Lower lobe of right lung (tissue), 2 donors: Measurements from ENCODE around the gene UBE2O. TPM values are rescaled to one million over a fixed set of nuclear protein-coding genes. Genes with fewer than 3 reads are reported as not detected.

ENCODE experiments used
- ATAC-seq, 2 donors: fragments of 200-7000 bp; cut with Tn5 transposase; one replicate each; pipeline ENCODE4 v1.9.1; 2020 to 2022; ENCODE audit warnings: mild to moderate bottlenecking in 2 of 2, moderate library complexity in 2 of 2
- DNase-seq: peaks from one replicate; pipeline ENCODE4 v3.0.0-alpha.2; 2020
- H3K27ac ChIP-seq: fragments of 200-600 bp; one replicate; pipeline ENCODE4 v1.8.0; 2022
- H3K27me3 ChIP-seq: fragments of 200-600 bp; one replicate; pipeline ENCODE4 v1.8.0; 2022; ENCODE audit warnings: low read depth
- H3K36me3 ChIP-seq: fragments of 200-600 bp; one replicate; pipeline ENCODE4 v1.8.0; 2022; ENCODE audit warnings: mild to moderate bottlenecking
- H3K4me1 ChIP-seq: fragments of 200-600 bp; one replicate; pipeline ENCODE4 v1.8.0; 2022
- H3K4me3 ChIP-seq: fragments of 200-600 bp; one replicate; pipeline ENCODE4 v1.8.0; 2022; ENCODE audit warnings: mild to moderate bottlenecking
- H3K9me3 ChIP-seq: fragments of 200-600 bp; one replicate; pipeline ENCODE4 v1.8.0; 2022
- intact Hi-C: fragments of 100-400 bp; cut with DNase I; formaldehyde crosslinking; loops from one replicate; pipeline ENCODE4 v1.11.0; 2022
- total RNA-seq: library from RNA; stranded (reverse); fragmentation: NEBNext Ultra II Directional; extraction: Animal tissue kit (Norgen Biotek cat#: 25700); gene quantifications from one replicate; pipeline ENCODE4 v1.2.1, GENCODE V29; 2021
- TF ChIP-seq, protein P1 (sequence below): fragments of 200-600 bp; IDR thresholded peaks from one replicate; pipeline ENCODE4 v1.8.0; 2022; ENCODE audit warnings: antibody characterized with exemption, mild to moderate bottlenecking
- donor health status: DM: no; HTN: yes; CAD: no; lungs with severe emphysema.

Gene UBE2O
- total RNA-seq, 1 donor from 2014 or later = 18.2 TPM

DNA sequence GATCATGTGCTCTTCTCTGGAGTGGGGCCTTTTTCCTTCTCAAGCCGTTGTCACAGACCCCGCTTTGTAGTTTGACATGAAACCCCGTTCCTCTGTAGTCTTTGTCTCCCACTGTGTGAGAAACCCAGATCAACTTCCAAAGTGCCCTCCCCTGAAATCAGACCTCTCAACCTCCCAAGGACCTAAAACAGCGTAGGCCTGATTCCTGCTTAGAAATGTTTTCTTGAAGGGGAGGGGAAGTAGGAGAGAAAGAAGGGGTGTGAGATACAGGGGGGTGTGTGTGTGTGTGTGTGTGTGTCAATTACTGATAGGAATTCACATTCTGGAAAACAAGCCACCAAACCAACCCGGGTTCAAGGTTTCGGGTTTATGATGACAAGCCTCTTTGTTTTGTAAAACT lies 1.4 kb downstream of the UBE2O start:
- Histone ChIP-seq H3K9me3 (no peaks in the 10 kb centered on the region), H3K4me1 (peaks cover 18% of the 10 kb centered on the region), H3K36me3 (no peaks in the 10 kb centered on the region), H3K27ac (no peak overlapping the region), H3K27me3 (no peaks in the 10 kb centered on the region), H3K4me3 (no peak overlapping the region)
- TF ChIP-seq, protein P1, sequence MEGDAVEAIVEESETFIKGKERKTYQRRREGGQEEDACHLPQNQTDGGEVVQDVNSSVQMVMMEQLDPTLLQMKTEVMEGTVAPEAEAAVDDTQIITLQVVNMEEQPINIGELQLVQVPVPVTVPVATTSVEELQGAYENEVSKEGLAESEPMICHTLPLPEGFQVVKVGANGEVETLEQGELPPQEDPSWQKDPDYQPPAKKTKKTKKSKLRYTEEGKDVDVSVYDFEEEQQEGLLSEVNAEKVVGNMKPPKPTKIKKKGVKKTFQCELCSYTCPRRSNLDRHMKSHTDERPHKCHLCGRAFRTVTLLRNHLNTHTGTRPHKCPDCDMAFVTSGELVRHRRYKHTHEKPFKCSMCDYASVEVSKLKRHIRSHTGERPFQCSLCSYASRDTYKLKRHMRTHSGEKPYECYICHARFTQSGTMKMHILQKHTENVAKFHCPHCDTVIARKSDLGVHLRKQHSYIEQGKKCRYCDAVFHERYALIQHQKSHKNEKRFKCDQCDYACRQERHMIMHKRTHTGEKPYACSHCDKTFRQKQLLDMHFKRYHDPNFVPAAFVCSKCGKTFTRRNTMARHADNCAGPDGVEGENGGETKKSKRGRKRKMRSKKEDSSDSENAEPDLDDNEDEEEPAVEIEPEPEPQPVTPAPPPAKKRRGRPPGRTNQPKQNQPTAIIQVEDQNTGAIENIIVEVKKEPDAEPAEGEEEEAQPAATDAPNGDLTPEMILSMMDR = no peak
- intact Hi-C loops = no loop called here
- no peak for DNase-seq
- ATAC-seq = no peak

DNA sequence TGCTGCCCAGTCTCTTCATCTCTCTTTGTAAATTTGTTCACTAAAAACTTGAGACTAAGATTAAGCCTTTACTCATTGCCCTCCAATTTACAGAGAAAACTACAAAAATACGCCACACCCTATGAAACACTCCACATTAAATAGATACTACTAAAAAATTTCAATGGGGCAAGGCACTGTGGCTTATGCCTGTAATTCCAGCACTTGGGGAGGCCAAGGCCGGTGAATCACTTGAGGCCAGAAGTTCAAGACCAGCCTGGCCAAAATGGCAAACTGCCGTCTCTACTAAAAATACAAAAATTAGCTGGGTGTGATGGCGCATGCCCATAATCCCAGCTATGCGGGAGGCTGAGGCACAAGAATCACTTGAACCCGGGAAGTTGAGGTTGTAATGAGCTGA lies 3.8 kb downstream of the UBE2O start:
- DNase-seq (no peak), ATAC-seq (no peak)
- Histone ChIP-seq H3K4me3 (no peak overlapping the region), H3K4me1 (peaks cover 25% of the 10 kb centered on the region), H3K27ac (no peak overlapping the region), H3K27me3 (no peaks in the 10 kb centered on the region), H3K36me3 (no peaks in the 10 kb centered on the region), H3K9me3 (no peaks in the 10 kb centered on the region)
- TF ChIP-seq, protein P1 = no peak
- intact Hi-C loops = no loop called here

DNA sequence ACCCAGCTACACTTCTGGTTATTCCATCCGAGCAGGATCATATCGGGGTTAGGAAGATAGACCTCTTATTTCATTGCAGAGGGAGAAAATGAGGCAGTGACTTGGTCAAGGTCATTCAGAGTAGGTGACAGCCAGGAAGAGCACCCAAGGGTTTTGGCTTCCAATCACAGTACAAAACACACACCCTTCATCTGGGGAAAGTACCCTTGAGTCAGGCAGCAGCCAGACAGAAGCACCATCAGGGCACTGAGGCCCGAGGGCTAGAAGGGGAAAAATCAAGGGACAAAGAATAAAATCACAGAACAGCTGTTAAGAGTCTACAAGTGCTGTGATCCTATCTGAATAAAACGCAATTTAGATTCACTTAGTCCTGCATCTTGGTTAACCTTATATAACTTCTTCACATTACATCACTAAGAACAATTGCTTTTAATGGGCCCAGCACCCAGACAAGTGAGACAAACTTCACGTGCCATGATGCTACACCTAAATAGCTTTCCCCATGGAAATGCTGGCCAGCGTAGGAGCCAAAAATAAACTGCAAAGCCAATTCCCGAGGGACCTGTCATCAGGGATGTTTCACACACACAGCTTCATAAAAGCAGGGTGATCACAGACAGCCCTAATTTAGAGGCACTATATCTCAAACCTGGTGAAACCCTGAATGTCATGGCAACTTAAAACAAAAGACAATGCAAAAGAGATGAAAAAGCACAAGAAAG lies 4.9 kb downstream of the UBE2O start:
- DNase-seq (no peak), ATAC-seq (no peak)
- no peak overlapping the region for H3K4me3 ChIP-seq
- peaks cover 25% of the 10 kb centered on the region for H3K4me1 ChIP-seq
- H3K27ac ChIP-seq = no peak overlapping the region
- TF ChIP-seq, protein P1 = no peak
- no peaks in the 10 kb centered on the region for H3K27me3 ChIP-seq
- no peaks in the 10 kb centered on the region for H3K9me3 ChIP-seq
- H3K36me3 ChIP-seq = no peaks in the 10 kb centered on the region
- intact Hi-C loops = no loop called here

DNA sequence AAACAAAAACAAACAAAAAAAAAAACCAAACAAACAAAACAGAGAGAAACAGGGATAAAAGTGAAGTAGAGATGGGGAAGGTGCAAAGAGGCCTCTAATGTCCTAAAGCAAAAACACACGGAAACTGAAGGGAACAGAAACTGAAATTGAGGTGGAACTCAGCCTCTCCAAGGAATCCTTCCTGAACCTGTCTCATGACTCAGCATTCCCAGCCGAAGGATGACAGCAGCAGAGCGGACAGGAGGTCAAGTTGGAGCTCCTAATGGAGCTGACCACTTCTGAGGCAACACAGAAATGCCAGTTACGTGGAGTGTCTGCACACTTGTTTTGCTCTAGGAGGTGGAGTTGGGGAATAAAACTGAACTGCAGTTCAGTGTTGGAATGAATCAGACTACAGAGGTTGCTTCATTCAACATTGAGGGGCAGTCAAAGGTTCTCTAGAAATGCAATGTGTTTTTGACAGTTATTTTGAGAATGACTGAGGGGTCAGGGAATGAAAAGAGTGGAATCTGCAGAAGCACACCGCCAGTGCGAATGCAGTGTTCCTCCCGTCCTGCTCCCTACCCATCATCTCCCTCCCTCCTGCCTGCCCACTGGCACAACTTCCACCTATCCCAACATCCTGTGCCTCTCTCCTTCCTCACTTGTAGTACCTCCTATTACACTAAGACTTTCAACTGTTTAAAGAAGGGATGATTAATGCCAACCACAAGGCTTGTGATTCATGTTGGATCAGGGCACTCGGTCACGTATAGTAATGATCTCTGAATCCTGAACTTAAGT lies 6.3 kb downstream of the UBE2O start:
- ATAC-seq = peak; percentile 84 to 86
- intact Hi-C loops = no loop called here
- TF ChIP-seq, protein P1 = no peak
- no peak overlapping the region for H3K27ac ChIP-seq
- H3K9me3 ChIP-seq = no peaks in the 10 kb centered on the region
- no peaks in the 10 kb centered on the region for H3K36me3 ChIP-seq
- H3K4me3 ChIP-seq = no peak overlapping the region
- H3K4me1 ChIP-seq = peaks cover 17% of the 10 kb centered on the region
- no peak for DNase-seq
- H3K27me3 ChIP-seq = no peaks in the 10 kb centered on the region

DNA sequence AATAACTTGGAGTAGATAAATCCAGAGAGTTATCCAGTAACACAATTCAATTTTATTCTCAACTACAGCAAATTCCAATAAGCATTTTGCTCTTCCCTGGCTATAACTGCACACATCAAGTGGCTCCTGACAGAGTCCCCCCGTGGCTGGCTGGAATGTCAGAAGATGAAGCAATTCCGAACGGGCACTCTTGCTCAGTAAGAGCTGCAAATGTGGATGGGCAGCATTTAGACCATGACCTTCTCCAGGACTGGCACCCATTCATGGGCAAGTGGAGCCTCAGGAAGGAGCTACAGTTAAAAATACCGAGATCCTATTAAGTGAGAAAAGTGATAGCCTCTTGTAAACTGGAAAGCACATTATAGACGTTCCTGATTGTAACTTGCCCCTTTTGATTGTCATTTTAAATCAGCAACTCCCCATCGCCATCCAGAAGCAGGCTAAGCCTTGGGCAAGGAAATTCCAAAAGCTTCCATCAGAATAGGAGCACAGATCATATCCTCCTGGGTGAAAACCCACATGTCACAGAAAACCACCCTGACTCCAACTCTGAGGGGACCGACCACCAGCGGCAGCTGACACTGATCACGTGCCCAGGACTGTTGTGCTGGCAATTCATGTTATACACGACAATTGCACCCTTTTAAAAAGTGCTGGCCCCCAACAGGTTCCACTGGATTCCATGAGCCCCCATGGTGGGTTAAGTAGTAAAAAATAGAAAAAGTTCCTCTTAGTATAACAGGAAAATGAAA lies 7.1 kb downstream of the UBE2O start:
- intact Hi-C loops = no loop called here
- no peak for ATAC-seq
- DNase-seq = no peak
- no peaks in the 10 kb centered on the region for H3K9me3 ChIP-seq
- no peak overlapping the region for H3K27ac ChIP-seq
- H3K27me3 ChIP-seq = no peaks in the 10 kb centered on the region
- H3K4me3 ChIP-seq = no peak overlapping the region
- H3K4me1 ChIP-seq = peaks cover 15% of the 10 kb centered on the region
- no peaks in the 10 kb centered on the region for H3K36me3 ChIP-seq
- TF ChIP-seq, protein P1 = no peak
